AG04450 (cell line): ENCODE data around the gene SH3TC1. TPM values are rescaled to one million over a fixed set of nuclear protein-coding genes. Genes with fewer than 3 reads are reported as not detected.

Experiments used
- CTCF ChIA-PET: fragments of 300-600, 350-600 bp; formaldehyde crosslinking; extraction: SDS; loops from one replicate; lab custom pipeline; 2022; ENCODE audit warnings: antibody characterized with exemption, inconsistent platforms; lab: Charles Lee
- POLR2A ChIA-PET: fragments of 350-600 bp; formaldehyde crosslinking; extraction: SDS; loops from one replicate; lab custom pipeline; 2021; ENCODE audit warnings: antibody characterized with exemption, inconsistent platforms; lab: Yijun Ruan, JAX
- DNase-seq: peaks from one replicate; pipeline ENCODE4 v3.0.0-alpha.2; 2011; ENCODE audit warnings: low read depth, low spot score
- H3K27ac ChIP-seq: one replicate; pipeline ENCODE4 v1.5.1; 2012; ENCODE audit warnings: low read depth, low read length, control low read depth
- H3K27me3 ChIP-seq: one replicate; pipeline ENCODE4 v1.6.0; 2012; ENCODE audit warnings: low read length; ENCODE audit not compliant: control insufficient read depth, insufficient read depth
- H3K4me3 ChIP-seq: 2 replicates; pipeline ENCODE4 v1.5.1; 2011; ENCODE audit warnings: mild to moderate bottlenecking, low read depth, low read length, control low read depth
- H3K9me3 ChIP-seq: 2 replicates; pipeline ENCODE4 v1.5.1; 2012; ENCODE audit warnings: low read length; ENCODE audit not compliant: control insufficient read depth, insufficient read depth
- CTCF ChIP-seq: IDR thresholded peaks from 2 replicates; pipeline ENCODE4 v1.5.1; 2011; ENCODE audit warnings: low read depth, low read length, control low read depth, inconsistent platforms
- polyA plus RNA-seq: library from polyadenylated mRNA; depleted of rRNA; stranded (reverse); fragments of >200 nt; gene quantifications from 2 replicates; pipeline ENCODE4 v1.2.3, GENCODE V29; 2011

Gene SH3TC1
- polyA plus RNA-seq, 1 experiment, result 0.98 TPM

DNA sequence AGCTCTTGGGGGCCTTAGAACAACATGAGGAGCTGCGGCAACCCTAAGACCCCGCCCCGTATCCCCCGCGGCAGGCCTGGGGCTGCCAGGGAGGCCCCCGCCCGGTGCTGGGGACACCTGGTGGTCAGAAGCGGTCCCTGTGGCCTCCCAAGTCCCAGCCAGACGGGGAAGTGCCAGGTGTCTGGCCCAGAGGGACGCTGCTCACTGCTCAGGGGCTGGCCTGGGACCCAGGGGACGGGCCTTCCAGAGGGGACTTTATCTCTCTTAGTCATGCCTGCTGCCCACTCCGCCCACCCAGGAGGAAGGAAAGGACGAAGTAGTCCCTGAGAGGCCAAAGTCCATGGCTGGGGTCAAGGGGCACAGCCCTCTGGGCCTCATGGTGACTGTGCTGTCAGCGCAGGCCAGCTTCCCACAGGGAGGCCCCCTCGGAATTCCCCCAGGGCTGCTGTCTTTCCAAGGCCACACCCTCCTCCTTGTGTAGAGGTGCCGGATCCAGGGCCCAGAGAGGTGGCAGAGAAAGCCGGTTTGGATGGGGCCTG is 39.5 kb downstream of the SH3TC1 start:
- H3K4me3 ChIP-seq, result no peak overlapping the region
- no peak for DNase-seq
- ChIA-PET POLR2A (no interaction called here), CTCF (interaction anchor here (0.6 to 3.9 kb wide), 4 partner anchors 10 to 170 kb away, joined by 3 to 29 read pairs (median 6); no protein-coding TSS in a partner anchor)
- TF ChIP-seq CTCF, result peak; percentile 45
- no peaks in the 10 kb centered on the region for H3K27me3 ChIP-seq
- H3K27ac ChIP-seq, result no peak overlapping the region
- no peaks in the 10 kb centered on the region; the same call in 1 of the 2 replicates for H3K9me3 ChIP-seq

DNA sequence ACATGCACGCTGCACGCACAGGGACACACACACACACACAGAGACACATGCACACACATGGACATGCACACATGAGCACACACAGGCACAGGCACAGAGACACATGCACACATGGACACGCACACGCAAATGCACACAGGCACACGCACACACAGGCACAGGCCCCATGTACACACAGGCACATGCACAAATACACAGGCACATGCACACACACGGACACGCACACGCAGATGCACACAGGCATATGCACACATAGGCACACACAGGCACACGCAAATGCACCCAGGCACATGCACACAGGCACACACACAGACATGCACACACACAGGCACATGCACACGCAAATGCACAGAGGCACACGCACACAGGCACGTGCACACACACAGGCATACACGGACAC is 40.1 kb downstream of the SH3TC1 start:
- H3K4me3 ChIP-seq, result no peak overlapping the region
- no peak overlapping the region for H3K27ac ChIP-seq
- TF ChIP-seq CTCF, result no peak
- POLR2A ChIA-PET, result no interaction called here
- no peaks in the 10 kb centered on the region for H3K27me3 ChIP-seq
- H3K9me3 ChIP-seq, result no peaks in the 10 kb centered on the region; the same call in 1 of the 2 replicates
- CTCF ChIA-PET, result no interaction called here
- no peak for DNase-seq

- H3K27ac ChIP-seq, result no peak overlapping the region
- CTCF ChIA-PET, result interaction anchor here (1.6 kb wide), 1 partner anchor 163 kb away, joined by 21 read pairs; no protein-coding TSS in a partner anchor
- no peak overlapping the region for H3K4me3 ChIP-seq
- POLR2A ChIA-PET, result no interaction called here
- H3K27me3 ChIP-seq, result no peaks in the 10 kb centered on the region
- H3K9me3 ChIP-seq, result no peaks in the 10 kb centered on the region; the same call in 1 of the 2 replicates
- no peak for TF ChIP-seq CTCF
- no peak for DNase-seq
Observed at GRCh38 chr4:8239661-8240060, 40.6 kb downstream of the SH3TC1 start.

DNA sequence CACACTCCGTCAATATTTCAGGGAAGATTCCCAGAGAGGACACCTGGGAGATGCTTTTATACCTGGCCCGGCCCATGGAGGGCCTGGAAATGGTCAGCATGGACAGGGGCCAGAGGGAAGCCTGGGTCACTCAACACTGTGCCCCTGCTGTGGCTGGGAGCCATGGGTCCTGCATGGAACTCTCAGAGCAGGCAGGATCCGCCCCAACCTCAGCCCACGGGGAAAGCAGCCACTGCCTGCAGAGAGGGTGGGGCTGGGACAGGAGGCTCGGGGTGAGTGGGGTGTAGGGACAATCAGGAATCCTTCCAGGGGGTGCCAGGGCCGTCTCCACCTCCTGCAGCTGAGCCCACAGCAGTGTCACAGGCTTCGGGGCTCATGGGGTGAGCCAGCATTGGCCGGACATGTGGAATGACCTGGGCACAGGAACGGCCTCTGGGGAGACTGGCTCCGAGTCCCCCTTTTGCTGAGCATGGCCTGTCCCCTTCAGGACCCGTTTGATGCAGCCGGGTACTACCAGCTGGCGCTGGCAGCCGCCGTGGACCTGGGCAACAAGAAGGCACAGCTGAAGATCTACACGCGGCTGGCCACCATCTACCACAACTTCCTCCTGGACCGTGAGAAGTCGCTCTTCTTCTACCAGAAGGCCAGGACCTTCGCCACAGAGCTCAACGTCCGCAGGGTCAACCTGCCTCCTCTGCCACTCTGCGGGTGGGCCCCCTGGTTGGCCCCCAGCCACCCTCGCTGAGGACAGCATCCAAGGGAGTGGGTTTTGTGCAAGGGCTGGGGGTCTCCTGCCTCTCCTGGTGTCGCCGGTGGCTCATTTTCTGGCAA is 41.3 kb downstream of the SH3TC1 start:
- ChIA-PET POLR2A (no interaction called here), CTCF (interaction anchor here (0.8 to 1.6 kb wide), 3 partner anchors 19 to 162 kb away, joined by 3 to 21 read pairs (median 4); no protein-coding TSS in a partner anchor)
- Histone ChIP-seq H3K27ac (no peak overlapping the region), H3K27me3 (peaks cover under 1% of the 10 kb centered on the region), H3K4me3 (no peak overlapping the region), H3K9me3 (peaks cover 4% of the 10 kb centered on the region; the same call in 1 of the 2 replicates)
- DNase-seq, result no peak
- TF ChIP-seq CTCF, result no peak
